HG03342 (cell line): ENCODE measurements around the gene MRPS6.

Experiments
- ATAC-seq: cut with Tn5 transposase; IDR thresholded peaks from one replicate; pipeline ENCODE4 v1.9.1; 2021; ENCODE audit warnings: mild to moderate bottlenecking, moderate library complexity; ENCODE audit not compliant: unreplicated experiment

The MRPS6 gene

GRCh38 chr21:34177919-34178567, 104.7 kb downstream of the MRPS6 start:
- no peak for ATAC-seq

- no peak for ATAC-seq
Observed at GRCh38 chr21:34179204-34179935, 106.0 kb downstream of the MRPS6 start.

- no peak for ATAC-seq
Observed at GRCh38 chr21:34180407-34180806, 107.0 kb downstream of the MRPS6 start.

GRCh38 chr21:34180826-34181359, 107.5 kb downstream of the MRPS6 start:
- no peak for ATAC-seq

- no peak for ATAC-seq
Observed at GRCh38 chr21:34181431-34182039, 108.2 kb downstream of the MRPS6 start.

- no peak for ATAC-seq
Observed at GRCh38 chr21:34182436-34182835, 109.1 kb downstream of the MRPS6 start.

- no peak for ATAC-seq
Observed at GRCh38 chr21:34183331-34183928, 110.1 kb downstream of the MRPS6 start.

GRCh38 chr21:34184232-34184631, 110.9 kb downstream of the MRPS6 start:
- no peak for ATAC-seq

GRCh38 chr21:34185026-34185750, 111.8 kb downstream of the MRPS6 start:
- no peak for ATAC-seq

- no peak for ATAC-seq
Observed at GRCh38 chr21:34186109-34186719, 112.8 kb downstream of the MRPS6 start.

GRCh38 chr21:34187935-34188334, 114.6 kb downstream of the MRPS6 start:
- no peak for ATAC-seq

GRCh38 chr21:34189506-34189905, 116.1 kb downstream of the MRPS6 start:
- ATAC-seq: no peak

GRCh38 chr21:34190576-34191321, 117.4 kb downstream of the MRPS6 start:
- no peak for ATAC-seq

GRCh38 chr21:34191876-34192275, 118.5 kb downstream of the MRPS6 start:
- ATAC-seq: no peak
